Neural cell (in vitro differentiated cells): Measurements from ENCODE around the gene XPNPEP2.

Experiments used
- EP300 ChIP-seq: fragments of 450-650 bp; conservative IDR thresholded peaks from 2 replicates; pipeline ENCODE4 v1.6.1; 2014; ENCODE audit warnings: antibody characterized with exemption, mild to moderate bottlenecking, moderate library complexity; ENCODE audit not compliant: poor library complexity, severe bottlenecking
- EZH2 ChIP-seq: fragments of 200-600, 300-800 bp; shearing (Covaris generic), sonication (generic); IDR thresholded peaks from 2 replicates; pipeline ENCODE4 v1.6.1; 2014; ENCODE audit warnings: antibody characterized with exemption, low read length, borderline replicate concordance, mild to moderate bottlenecking; ENCODE audit not compliant: insufficient read depth, poor library complexity, severe bottlenecking
- MXI1 ChIP-seq: fragments of 450-650 bp; conservative IDR thresholded peaks from 2 replicates; pipeline ENCODE4 v1.6.1; 2014; ENCODE audit warnings: antibody characterized with exemption, mild to moderate bottlenecking; ENCODE audit not compliant: poor library complexity, severe bottlenecking
- TF ChIP-seq, protein P1 (sequence below): fragments of 450-650 bp; IDR thresholded peaks from 2 replicates; pipeline ENCODE4 v1.5.1; 2014; ENCODE audit warnings: antibody characterized with exemption, mild to moderate bottlenecking, moderate library complexity; ENCODE audit not compliant: poor library complexity, severe bottlenecking

DNA sequence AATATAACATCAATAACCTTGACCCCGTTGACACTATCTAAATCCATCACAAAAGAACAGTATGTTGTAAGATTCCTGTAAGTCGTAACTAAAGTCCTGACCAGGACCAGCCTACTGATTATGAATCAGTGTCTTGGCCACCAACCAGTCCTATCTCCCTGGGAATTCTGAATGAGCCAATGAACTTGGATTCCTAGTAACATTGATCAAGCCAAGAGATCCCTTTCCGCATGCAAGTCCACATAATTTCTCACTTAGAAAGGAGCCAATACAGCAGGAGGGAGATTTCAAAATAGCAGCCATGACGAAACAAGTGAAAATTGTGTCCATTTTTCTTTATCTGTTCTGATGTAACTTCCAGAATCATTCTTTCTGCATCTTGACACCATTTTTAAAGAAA, 9.5 kb downstream of the XPNPEP2 start:
- TF ChIP-seq EZH2 (no peak), MXI1 (no peak), EP300 (no peak)
- TF ChIP-seq, protein P1, sequence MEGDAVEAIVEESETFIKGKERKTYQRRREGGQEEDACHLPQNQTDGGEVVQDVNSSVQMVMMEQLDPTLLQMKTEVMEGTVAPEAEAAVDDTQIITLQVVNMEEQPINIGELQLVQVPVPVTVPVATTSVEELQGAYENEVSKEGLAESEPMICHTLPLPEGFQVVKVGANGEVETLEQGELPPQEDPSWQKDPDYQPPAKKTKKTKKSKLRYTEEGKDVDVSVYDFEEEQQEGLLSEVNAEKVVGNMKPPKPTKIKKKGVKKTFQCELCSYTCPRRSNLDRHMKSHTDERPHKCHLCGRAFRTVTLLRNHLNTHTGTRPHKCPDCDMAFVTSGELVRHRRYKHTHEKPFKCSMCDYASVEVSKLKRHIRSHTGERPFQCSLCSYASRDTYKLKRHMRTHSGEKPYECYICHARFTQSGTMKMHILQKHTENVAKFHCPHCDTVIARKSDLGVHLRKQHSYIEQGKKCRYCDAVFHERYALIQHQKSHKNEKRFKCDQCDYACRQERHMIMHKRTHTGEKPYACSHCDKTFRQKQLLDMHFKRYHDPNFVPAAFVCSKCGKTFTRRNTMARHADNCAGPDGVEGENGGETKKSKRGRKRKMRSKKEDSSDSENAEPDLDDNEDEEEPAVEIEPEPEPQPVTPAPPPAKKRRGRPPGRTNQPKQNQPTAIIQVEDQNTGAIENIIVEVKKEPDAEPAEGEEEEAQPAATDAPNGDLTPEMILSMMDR: no peak
